ENCODE results near the gene PTPRCAP. TPM values are rescaled to one million over a fixed set of nuclear protein-coding genes. Genes with fewer than 3 reads are reported as not detected.
A peak's percentile ranks its signal among the peaks of the same experiment; 100 is the strongest.

Gene PTPRCAP
- total RNA-seq, 1 experiment from 2014 or later = 1.7 TPM

DNA sequence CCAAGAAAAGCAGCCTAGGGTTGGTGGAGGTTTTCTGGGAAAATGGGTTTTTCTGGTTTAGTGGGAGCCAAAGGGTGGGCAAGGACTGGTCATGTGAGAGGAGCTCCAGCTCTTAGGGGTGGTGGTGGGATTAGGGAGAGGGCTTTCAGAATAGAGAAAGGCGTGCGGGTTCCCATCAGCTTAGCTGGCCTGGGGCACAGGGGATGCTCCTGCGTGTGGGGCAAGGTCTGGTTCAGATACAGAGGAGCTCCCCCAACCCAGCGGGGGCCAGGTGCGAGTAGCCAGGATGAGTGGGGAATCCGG is 30.9 kb upstream of the PTPRCAP start:
- Histone ChIP-seq H3K79me2 (ENCODE audit: insufficient read depth, low read length) (no peaks in the 10 kb centered on the region), H2BK20ac (ENCODE audit: low read depth, low read length, poor library complexity, severe bottlenecking) (no peak overlapping the region), H2BK15ac (ENCODE audit: low read depth, low read length) (no peak overlapping the region), H3K9ac (ENCODE audit: extremely low read depth, insufficient read length, low read length) (peak overlapping the region; percentile 43), H3K4me1 (ENCODE audit: insufficient read depth, low read length) (no peaks in the 10 kb centered on the region; the same call in 1 of the 2 replicates), H4K20me1 (ENCODE audit: control insufficient read depth, insufficient read depth, insufficient read length) (no peaks in the 10 kb centered on the region), H3K27me3 (ENCODE audit: insufficient read depth, low read length) (peaks cover 3% of the 10 kb centered on the region; the same call in 1 of the 2 replicates), H3K4ac (ENCODE audit: low read depth, low read length) (no peak overlapping the region), H3K27ac (ENCODE audit: insufficient read length, low read depth, low read length) (no peak overlapping the region), H3K4me2 (ENCODE audit: insufficient read depth, insufficient read length, low read length) (peak overlapping the region; percentile 67), H4K8ac (replicated peaks; ENCODE audit: insufficient read length, low read depth, low read length) (no peak overlapping the region), H2BK120ac (ENCODE audit: low read depth, low read length, poor library complexity, severe bottlenecking) (no peak overlapping the region), H3T11ph (ENCODE audit: low read length) (no peak overlapping the region), H2AFZ (ENCODE audit: low read length) (no peak overlapping the region), H3K56ac (ENCODE audit: insufficient read length, low read depth, low read length) (no peak overlapping the region), H3K9me3 (ENCODE audit: control insufficient read depth, low read depth, low read length) (no peaks in the 10 kb centered on the region), H3K23me2 (ENCODE audit: insufficient read length, low read depth, low read length, poor library complexity, severe bottlenecking) (peaks cover 12% of the 10 kb centered on the region), H3K23ac (ENCODE audit: insufficient read length, low read depth, low read length) (no peak overlapping the region), H3K79me1 (ENCODE audit: insufficient read depth, low read depth, low read length, poor library complexity, severe bottlenecking) (no peaks in the 10 kb centered on the region), H4K5ac (ENCODE audit: insufficient read length, low read depth, low read length) (no peak overlapping the region), H2BK5ac (ENCODE audit: insufficient read length, low read length) (no peak overlapping the region), H4K91ac (ENCODE audit: insufficient read length, low read depth, low read length) (no peak overlapping the region), H3K14ac (ENCODE audit: insufficient read depth, low read length) (no peak overlapping the region), H2BK12ac (ENCODE audit: insufficient read length, low read depth, low read length) (no peak overlapping the region), H2AK5ac (ENCODE audit: insufficient read length, low read length) (no peak overlapping the region), H3K18ac (ENCODE audit: insufficient read length, low read depth, low read length) (no peak overlapping the region)
- peak overlapping the region; percentile 87 to 90 for H3K4me3 Mint-ChIP-seq
- peak overlapping the region; percentile 63 to 95 (median 80); a peak in 5 of 7 replicates for H3K27ac Mint-ChIP-seq
- peaks cover 0 to 4% (median 0%) of the 10 kb centered on the region in 3 experiments; a peak in 2 of 7 replicates for H3K36me3 Mint-ChIP-seq (ENCODE audit: insufficient read depth in 1 of 3, low read depth in 3 of 3)
- H3K4me1 Mint-ChIP-seq = peaks cover 20 to 25% of the 10 kb centered on the region in 2 experiments
- peaks cover 8% of the 10 kb centered on the region for H3K27me3 Mint-ChIP-seq (ENCODE audit: low read depth)
- DNase-seq = no peak
- no CpG with 5 or more reads among the region's 6 CpGs for WGBS (ENCODE audit: extremely low coverage, insufficient read length, low lambda C conversion rate)
- no peaks in the 10 kb centered on the region for H3K9me3 Mint-ChIP-seq
- TF ChIP-seq, protein P1, sequence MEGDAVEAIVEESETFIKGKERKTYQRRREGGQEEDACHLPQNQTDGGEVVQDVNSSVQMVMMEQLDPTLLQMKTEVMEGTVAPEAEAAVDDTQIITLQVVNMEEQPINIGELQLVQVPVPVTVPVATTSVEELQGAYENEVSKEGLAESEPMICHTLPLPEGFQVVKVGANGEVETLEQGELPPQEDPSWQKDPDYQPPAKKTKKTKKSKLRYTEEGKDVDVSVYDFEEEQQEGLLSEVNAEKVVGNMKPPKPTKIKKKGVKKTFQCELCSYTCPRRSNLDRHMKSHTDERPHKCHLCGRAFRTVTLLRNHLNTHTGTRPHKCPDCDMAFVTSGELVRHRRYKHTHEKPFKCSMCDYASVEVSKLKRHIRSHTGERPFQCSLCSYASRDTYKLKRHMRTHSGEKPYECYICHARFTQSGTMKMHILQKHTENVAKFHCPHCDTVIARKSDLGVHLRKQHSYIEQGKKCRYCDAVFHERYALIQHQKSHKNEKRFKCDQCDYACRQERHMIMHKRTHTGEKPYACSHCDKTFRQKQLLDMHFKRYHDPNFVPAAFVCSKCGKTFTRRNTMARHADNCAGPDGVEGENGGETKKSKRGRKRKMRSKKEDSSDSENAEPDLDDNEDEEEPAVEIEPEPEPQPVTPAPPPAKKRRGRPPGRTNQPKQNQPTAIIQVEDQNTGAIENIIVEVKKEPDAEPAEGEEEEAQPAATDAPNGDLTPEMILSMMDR (conservative IDR thresholded peaks at IDR 0.05) = no peak
